SH-SY5Y (cell line): Measurements from ENCODE around the gene MRPL42.

Experiments used
- GATA2 ChIP-seq: IDR thresholded peaks from 2 replicates; pipeline ENCODE4 v1.6.1; 2011; ENCODE audit warnings: mild to moderate bottlenecking, low read depth, low read length
- GATA3 ChIP-seq: IDR thresholded peaks from 2 replicates; pipeline ENCODE4 v1.6.1; 2011; ENCODE audit warnings: low read depth, mild to moderate bottlenecking, low read length, moderate library complexity

MRPL42 gene

DNA sequence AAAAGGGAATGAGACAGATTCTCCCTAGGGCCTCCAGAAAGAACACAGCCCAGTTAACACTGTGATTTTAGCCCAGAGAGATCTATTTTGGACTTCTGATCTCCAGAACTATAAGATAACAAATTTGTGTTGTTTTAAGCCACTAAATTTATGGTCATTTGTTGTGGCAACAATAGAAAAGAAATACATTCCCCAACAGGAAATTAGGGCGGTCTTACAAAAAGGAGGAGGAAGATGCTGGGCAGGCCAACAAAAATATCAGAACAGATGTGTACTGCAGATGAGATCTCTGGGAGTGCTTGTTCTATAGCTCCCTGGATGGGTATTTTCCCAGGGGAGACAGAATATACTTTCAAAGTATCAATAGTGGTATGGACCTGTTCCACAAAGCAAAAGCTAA, 73.2 kb downstream of the MRPL42 start:
- TF ChIP-seq GATA3: no peak
- TF ChIP-seq GATA2: no peak

DNA sequence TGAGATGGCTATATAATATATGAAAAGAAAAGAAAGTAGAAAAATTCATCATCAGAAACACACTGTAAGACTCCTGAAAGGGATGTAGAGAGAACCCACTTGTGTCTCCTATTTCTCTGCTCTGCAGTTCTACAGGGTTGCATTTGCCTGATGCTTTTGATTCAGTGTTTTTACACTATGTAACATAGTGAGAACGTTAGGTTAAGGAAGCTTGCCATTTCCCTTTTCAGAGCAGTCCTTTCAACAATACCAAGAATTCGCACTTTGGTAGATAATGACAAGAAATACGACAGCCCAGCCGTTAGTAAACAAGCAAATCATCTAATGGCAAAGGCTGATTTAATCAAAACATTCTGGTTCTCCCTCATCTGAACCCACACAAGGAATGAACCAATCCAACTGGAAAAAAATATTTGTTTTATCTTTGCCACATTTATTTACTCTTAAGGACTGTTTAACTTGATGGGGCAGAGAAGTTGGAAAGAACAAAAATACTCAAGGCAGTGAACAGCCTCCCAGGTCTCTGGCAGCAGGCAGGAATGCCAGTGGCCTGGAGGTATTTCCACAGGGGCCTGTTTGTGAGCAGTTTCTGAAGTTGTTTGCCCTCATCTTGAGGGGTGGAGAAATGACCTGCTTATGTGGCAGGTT, 74.4 kb downstream of the MRPL42 start:
- TF ChIP-seq GATA3 (no peak), GATA2 (no peak)

DNA sequence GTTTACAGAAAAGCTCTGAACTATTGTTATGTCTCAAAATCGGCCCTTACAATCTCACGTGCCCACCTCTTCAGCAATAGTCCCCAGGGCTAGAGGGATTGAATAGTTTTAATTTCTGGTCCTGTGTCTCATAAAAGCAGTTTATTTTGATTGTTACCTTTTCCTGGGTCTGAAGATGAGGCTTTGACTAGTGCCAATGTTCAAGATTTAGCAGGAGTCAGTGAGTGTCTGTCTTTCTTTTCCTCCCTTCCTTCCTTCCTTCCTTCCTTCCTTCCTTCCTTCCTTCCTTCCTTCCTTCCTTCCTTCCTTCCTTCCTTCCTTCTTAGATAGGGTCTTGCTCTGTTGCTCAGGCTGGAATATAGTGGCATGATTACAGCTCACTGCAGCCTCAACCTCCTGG, 80.5 kb downstream of the MRPL42 start:
- TF ChIP-seq GATA3 (no peak), GATA2 (no peak)

GRCh38 chr12:93549174-93549573, 81.9 kb downstream of the MRPL42 start:
- no peak for TF ChIP-seq GATA3
- no peak for TF ChIP-seq GATA2

GRCh38 chr12:93550748-93551611, 83.7 kb downstream of the MRPL42 start:
- TF ChIP-seq GATA3: no peak
- no peak for TF ChIP-seq GATA2

- TF ChIP-seq GATA2: no peak
- no peak for TF ChIP-seq GATA3
Observed at GRCh38 chr12:93552427-93552826, 85.1 kb downstream of the MRPL42 start.

DNA sequence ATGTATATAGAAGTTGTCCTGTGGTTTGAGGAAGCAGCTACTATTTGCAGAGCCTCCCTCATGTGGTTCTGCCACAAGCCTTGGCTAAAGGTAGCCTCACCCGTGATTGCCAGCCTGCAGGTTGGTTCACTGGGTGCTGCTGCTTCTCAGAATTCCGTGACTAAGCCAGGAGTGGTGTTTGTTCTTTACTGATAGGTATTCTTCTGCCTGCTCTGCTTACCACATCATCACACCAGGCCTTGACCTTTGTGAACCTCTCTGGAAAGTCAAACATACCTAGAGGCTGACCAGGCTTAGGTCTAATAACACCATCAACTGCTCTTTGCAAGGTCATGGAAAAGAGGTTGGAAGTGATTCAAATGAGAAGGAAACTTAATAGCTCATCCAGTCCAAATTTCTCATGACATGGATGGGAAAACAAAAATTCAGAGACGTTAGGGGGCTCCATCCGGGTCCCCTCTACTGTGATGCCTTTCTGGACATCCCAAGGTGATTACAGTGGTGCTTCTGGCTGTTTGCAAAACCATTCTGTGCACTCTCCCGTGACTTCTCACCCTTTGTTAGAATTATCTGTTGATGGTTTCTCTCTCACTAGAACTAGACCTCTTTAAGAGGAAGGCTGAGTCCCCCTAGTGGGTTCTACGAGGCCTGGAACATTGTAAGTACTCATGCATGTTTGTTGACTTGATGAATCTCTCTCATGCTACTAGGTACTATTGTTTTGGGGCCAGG, 96.7 kb downstream of the MRPL42 start:
- no peak for TF ChIP-seq GATA2
- no peak for TF ChIP-seq GATA3

- TF ChIP-seq GATA3: no peak
- TF ChIP-seq GATA2: no peak
Observed at GRCh38 chr12:93565760-93566159, 98.4 kb downstream of the MRPL42 start.
